IMR-90 (cell line): ENCODE data around the gene NANOS3. TPM values are rescaled to one million over a fixed set of nuclear protein-coding genes. Genes with fewer than 3 reads are reported as not detected.

Source experiments
- ATAC-seq: fragments of 200-7000 bp; cut with Tn5 transposase; 2 replicates; pipeline ENCODE4 v1.9.1; 2020; ENCODE audit warnings: low read depth, mild to moderate bottlenecking, moderate library complexity
- BruUV-seq: library from RNA; stranded (reverse); fragments of 400-500 nt; replicated peaks from 2 replicates; lab custom pipeline; 2021; lab: Mats Ljungman, UMichigan
- CTCF ChIA-PET: fragments of 300-600 bp; formaldehyde crosslinking; extraction: SDS; loops from one replicate; lab custom pipeline; 2021; ENCODE audit warnings: antibody characterized with exemption; lab: Yijun Ruan, JAX
- POLR2A ChIA-PET: fragments of 300-600 bp; sonication (Branson Sonifier 250); formaldehyde crosslinking; loops from one replicate; lab custom pipeline; 2022; ENCODE audit warnings: antibody characterized with exemption; ENCODE audit not compliant: unreplicated experiment; lab: Charles Lee
- DNase-seq: peaks from one replicate; pipeline ENCODE4 v3.0.0; 2013
- H2AFZ ChIP-seq: replicated peaks from 2 replicates; pipeline ENCODE3; 2013; ENCODE audit warnings: low read length, mild to moderate bottlenecking; ENCODE audit not compliant: poor library complexity
- H2AK5ac ChIP-seq: 2 replicates; pipeline ENCODE4 v1.6.1; 2013; ENCODE audit warnings: low read depth, low read length, inconsistent platforms
- H2AK9ac ChIP-seq: replicated peaks from 2 replicates; pipeline ENCODE3; 2013; ENCODE audit warnings: mild to moderate bottlenecking, low read depth, low read length, moderate library complexity; ENCODE audit not compliant: poor library complexity
- H2BK120ac ChIP-seq: 2 replicates; pipeline ENCODE4 v1.6.1; 2013; ENCODE audit warnings: low read depth, low read length, inconsistent platforms
- H2BK15ac ChIP-seq: 3 replicates; pipeline ENCODE4 v1.6.1; 2013; ENCODE audit warnings: low read depth, low read length, inconsistent platforms
- H2BK20ac ChIP-seq: 2 replicates; pipeline ENCODE4 v1.6.1; 2013; ENCODE audit warnings: low read depth, mild to moderate bottlenecking, inconsistent platforms, low read length, moderate library complexity
- H2BK5ac ChIP-seq: 2 replicates; pipeline ENCODE4 v1.6.1; 2013; ENCODE audit warnings: mild to moderate bottlenecking, low read depth, low read length, inconsistent platforms; ENCODE audit not compliant: poor library complexity, severe bottlenecking
- H3K14ac ChIP-seq: replicated peaks from 2 replicates; pipeline ENCODE4 v1.6.1; 2013; ENCODE audit warnings: low read depth, low read length, inconsistent platforms
- H3K18ac ChIP-seq: 2 replicates; pipeline ENCODE4 v1.6.1; 2013; ENCODE audit warnings: low read depth, low read length, control low read depth
- H3K23ac ChIP-seq: 2 replicates; pipeline ENCODE4 v1.6.1; 2013; ENCODE audit warnings: low read depth, low read length, inconsistent platforms
- H3K27ac ChIP-seq: 2 replicates; pipeline ENCODE4 v1.5.1; 2013; ENCODE audit warnings: mild to moderate bottlenecking, control low read depth, low read length; ENCODE audit not compliant: insufficient read depth
- H3K27me3 ChIP-seq: 2 replicates; pipeline ENCODE4 v1.6.1; 2013; ENCODE audit warnings: low read length; ENCODE audit not compliant: control insufficient read depth, insufficient read depth
- H3K36me3 ChIP-seq: 2 replicates; pipeline ENCODE4 v1.6.1; 2013; ENCODE audit warnings: low read length, mixed read lengths; ENCODE audit not compliant: control insufficient read depth, insufficient read depth
- H3K4ac ChIP-seq: 2 replicates; pipeline ENCODE4 v1.6.1; 2013; ENCODE audit warnings: low read depth, low read length, inconsistent platforms
- H3K4me1 ChIP-seq: 2 replicates; pipeline ENCODE4 v1.6.1; 2013; ENCODE audit warnings: low read length, mixed read lengths; ENCODE audit not compliant: control insufficient read depth, insufficient read depth
- H3K4me2 ChIP-seq: 2 replicates; pipeline ENCODE4 v1.6.1; 2013; ENCODE audit warnings: low read depth, mild to moderate bottlenecking, control low read depth, low read length, moderate library complexity
- H3K4me3 ChIP-seq: 2 replicates; pipeline ENCODE4 v1.5.1; 2013; ENCODE audit warnings: low read depth, mild to moderate bottlenecking, control low read depth, low read length, moderate library complexity; ENCODE audit not compliant: insufficient read depth
- H3K56ac ChIP-seq: 2 replicates; pipeline ENCODE4 v1.6.1; 2013; ENCODE audit warnings: low read length, inconsistent platforms; ENCODE audit not compliant: insufficient read depth; ENCODE audit errors: extremely low read depth
- H3K79me1 ChIP-seq, 2 experiments: 2 replicates each; pipeline ENCODE4 v1.6.1; 2013; ENCODE audit warnings: low read length in 2 of 2, inconsistent platforms in 1 of 2, low read depth in 1 of 2
- H3K9ac ChIP-seq: 2 replicates; pipeline ENCODE4 v1.6.1; 2013; ENCODE audit warnings: low read depth, low read length, control low read depth
- H3K9me1 ChIP-seq: 2 replicates; pipeline ENCODE4 v1.6.1; 2013; ENCODE audit warnings: low read length, inconsistent platforms; ENCODE audit not compliant: insufficient read depth
- H3K9me3 ChIP-seq: 2 replicates; pipeline ENCODE4 v1.6.1; 2013; ENCODE audit warnings: low read length; ENCODE audit not compliant: control insufficient read depth, insufficient read depth
- H4K20me1 ChIP-seq: 2 replicates; pipeline ENCODE4 v1.6.1; 2013; ENCODE audit warnings: low read length, inconsistent platforms; ENCODE audit not compliant: insufficient read depth
- H4K5ac ChIP-seq: 2 replicates; pipeline ENCODE4 v1.6.1; 2013; ENCODE audit warnings: mild to moderate bottlenecking, low read depth, low read length, control low read depth
- H4K8ac ChIP-seq, 2 experiments: 2 replicates each; pipeline ENCODE4 v1.6.1; 2013; ENCODE audit warnings: low read depth in 2 of 2, low read length in 2 of 2, control low read depth in 1 of 2, inconsistent platforms in 1 of 2
- H4K91ac ChIP-seq: 2 replicates; pipeline ENCODE4 v1.6.1; 2013; ENCODE audit warnings: low read depth, low read length, inconsistent platforms; ENCODE audit not compliant: insufficient read depth
- MAZ ChIP-seq: IDR thresholded peaks from 2 replicates; pipeline ENCODE4 v1.6.1; 2012; ENCODE audit warnings: low read depth, mild to moderate bottlenecking, low read length, improper control_type of control experiment, moderate library complexity, borderline replicate concordance
- WGBS, 2 experiments: methylation state at CpG; one replicate each; pipeline versions ENCODE4 v1.1.5 to v1.1.7; 2013; ENCODE audit warnings: missing lambda C conversion rate in 2 of 2; ENCODE audit not compliant: insufficient read length in 1 of 2; ENCODE audit errors: extremely low coverage in 2 of 2; 5-methylcytosine and 5-hydroxymethylcytosine counted together
- dilution Hi-C: fragments of 300-500 bp; cut with HindIII; formaldehyde crosslinking; loops from one replicate; pipeline ENCODE4 v1.14.3; 2018; ENCODE audit warnings: low sequenced_read_pairs; ENCODE audit not compliant: unreplicated experiment
- in situ Hi-C: fragments of 300-500 bp; cut with MboI; formaldehyde crosslinking; loops from 3 replicates; pipeline ENCODE4 v1.14.3; 2019; ENCODE audit warnings: low sequenced_read_pairs, inconsistent platforms, mixed read lengths
- intact Hi-C: fragments of 100-400 bp; cut with micrococcal nuclease; formaldehyde crosslinking; loops from 2 replicates; pipeline ENCODE4 v1.10.0; 2022
- polyA plus RNA-seq, 3 experiments: library from polyadenylated mRNA; depleted of rRNA; stranded (reverse); fragments of >200 nt; gene quantifications; 2 replicates each; pipeline ENCODE4 v1.2.3, GENCODE V29; 2012; ENCODE audit warnings: low replicate concordance in 1 of 3
- total RNA-seq: library from RNA; depleted of rRNA; stranded (reverse); fragments of >200 nt; gene quantifications from 2 replicates; pipeline ENCODE4 v1.2.3, GENCODE V29; 2012

NANOS3 gene
- total and polyA plus RNA-seq, 2 of the 4 experiments (the other 2 are of a cell fraction) = 0.63 TPM; not detected in 1

- no peaks in the 10 kb centered on the region for H3K79me1 ChIP-seq
- no TSS peak for BruUV-seq
Measured at GRCh38 chr19:13918726-13919411, 41.9 kb downstream of the NANOS3 start.

More at GRCh38 chr19:13918726-13919411, 41.9 kb downstream of the NANOS3 start:
- H3K36me3 ChIP-seq = peaks cover 46% of the 10 kb centered on the region
- ATAC-seq (no peak), DNase-seq (no peak)
- H4K5ac ChIP-seq = no peak overlapping the region
- H3K14ac ChIP-seq = no peak overlapping the region
- CTCF ChIA-PET = no interaction called here
- no peak overlapping the region for H2BK5ac ChIP-seq
- no peak overlapping the region for H3K4me3 ChIP-seq
- no peak overlapping the region for H2AK5ac ChIP-seq
- no peak for TF ChIP-seq MAZ
- no peak overlapping the region for H3K18ac ChIP-seq
- no peak overlapping the region for H2BK120ac ChIP-seq
- H2BK15ac ChIP-seq = no peak overlapping the region
- no peaks in the 10 kb centered on the region for H3K9me1 ChIP-seq
- H4K91ac ChIP-seq = no peak overlapping the region
- no peak overlapping the region for H4K8ac ChIP-seq
- POLR2A ChIA-PET = no interaction called here
- dilution Hi-C loops (no loop called here), in situ Hi-C loops (no loop called here), intact Hi-C loops (no loop called here)
- H4K20me1 ChIP-seq = no peaks in the 10 kb centered on the region
- H2AFZ ChIP-seq = no peak overlapping the region
- no peak overlapping the region for H3K9ac ChIP-seq
- no peak overlapping the region for H3K23ac ChIP-seq
- no peaks in the 10 kb centered on the region for H3K27me3 ChIP-seq
- H2AK9ac ChIP-seq = no peak overlapping the region
- H3K4me2 ChIP-seq = no peak overlapping the region
- peaks cover 2% of the 10 kb centered on the region; the same call in 1 of the 2 replicates for H3K4me1 ChIP-seq
- WGBS, 2 experiments = 92% methylated on average over 9 of the region's 34 CpGs; no CpG with 5 or more reads in 1 of the 2 experiments
- no peak overlapping the region for H2BK20ac ChIP-seq
- H3K4ac ChIP-seq = no peak overlapping the region
- no peak overlapping the region for H3K56ac ChIP-seq
- peaks cover 4% of the 10 kb centered on the region for H3K9me3 ChIP-seq
- no peak overlapping the region for H3K27ac ChIP-seq
